K562 (cell line): ENCODE results near the gene PRXL2B. TPM values are rescaled to one million over a fixed set of nuclear protein-coding genes. Genes with fewer than 3 reads are reported as not detected.

Experiments
- ATAC-seq: fragments of 200-7000 bp; cut with Tn5 transposase; 3 replicates; pipeline ENCODE4 v1.9.1; 2020; ENCODE audit warnings: moderate library complexity
- BruUV-seq: library from RNA; stranded (reverse); fragments of 400-500 nt; replicated peaks from 2 replicates; lab custom pipeline; 2021; lab: Mats Ljungman, UMichigan
- CTCF ChIA-PET: fragments of 300-600 bp; formaldehyde crosslinking; extraction: SDS; loops from one replicate; lab custom pipeline; 2021; ENCODE audit warnings: low intra/inter-chr PET ratio; lab: Yijun Ruan, JAX
- POLR2A ChIA-PET: fragments of 300-600, 350-650 bp; sonication (Branson Sonifier 250); formaldehyde crosslinking; extraction: SDS; loops from one replicate; lab custom pipeline; 2021; ENCODE audit warnings: antibody characterized with exemption, inconsistent platforms; lab: Yijun Ruan, JAX
- DNase-seq, 4 experiments: peaks; one replicate each; pipeline versions ENCODE4 v3.0.0 to v3.0.0-alpha.2; 2011 to 2018; ENCODE audit warnings: low spot score in 3 of 4, mixed read lengths in 3 of 4; ENCODE audit errors: extremely low read depth in 1 of 4
- FAIRE-seq: peaks from 2 replicates; lab custom pipeline; 2011; peaks lifted over from hg19 to GRCh38; lab: Jason Lieb, UNC
- H2AFZ ChIP-seq: 2 replicates; pipeline ENCODE4 v1.6.0; 2011; ENCODE audit warnings: low read depth, low read length, control low read depth, inconsistent platforms
- H3K27ac ChIP-seq: fragments of 200-600 bp; 3 replicates; pipeline ENCODE4 v1.8.0; 2011; ENCODE audit warnings: low read depth, mild to moderate bottlenecking, control low read depth, inconsistent platforms, low read length, moderate library complexity, mixed read lengths; ENCODE audit errors: extremely low read depth
- H3K27me3 ChIP-seq, 2 experiments: fragments of 300-600 bp in 1 of 2; 2 replicates in 1 of 2; 3 replicates in 1 of 2; pipeline versions ENCODE4 v1.6.0 to v1.8.0; 2011; ENCODE audit warnings: inconsistent platforms in 2 of 2, low read length in 2 of 2, mild to moderate bottlenecking in 1 of 2, mixed read lengths in 1 of 2, moderate library complexity in 1 of 2; ENCODE audit not compliant: control insufficient read depth in 2 of 2, insufficient read depth in 2 of 2
- H3K36me3 ChIP-seq: fragments of 300-600 bp; 3 replicates; pipeline ENCODE4 v1.8.0; 2011; ENCODE audit warnings: mild to moderate bottlenecking, low read length, inconsistent platforms; ENCODE audit not compliant: control insufficient read depth, insufficient read depth
- H3K4me1 ChIP-seq, 2 experiments: fragments of 200-600 bp in 1 of 2; replicated peaks in 1 of 2; 2 replicates in 1 of 2; 3 replicates in 1 of 2; pipeline versions ENCODE4 v1.5.1 to v1.8.0; 2011; ENCODE audit warnings: inconsistent platforms in 2 of 2, low read length in 2 of 2, mild to moderate bottlenecking in 1 of 2, mixed read lengths in 1 of 2, moderate library complexity in 1 of 2; ENCODE audit not compliant: control insufficient read depth in 2 of 2, insufficient read depth in 2 of 2
- H3K4me2 ChIP-seq: 2 replicates; pipeline ENCODE4 v1.6.1; 2011; ENCODE audit warnings: low read length, control low read depth, inconsistent platforms, mixed read lengths; ENCODE audit not compliant: insufficient read depth
- H3K4me3 ChIP-seq: fragments of 200-600 bp; sonication (generic), shearing (Covaris generic); 2 replicates; pipeline ENCODE4 v1.5.1; 2016; ENCODE audit warnings: control low read depth, inconsistent platforms
- H3K79me2 ChIP-seq: fragments of 200-600 bp; 3 replicates; pipeline ENCODE4 v1.8.0; 2011; ENCODE audit warnings: low read length, inconsistent platforms; ENCODE audit not compliant: control insufficient read depth, insufficient read depth
- H3K9ac ChIP-seq, 2 experiments: 2 replicates each; pipeline versions ENCODE4 v1.6.0 to v1.6.1; 2011; ENCODE audit warnings: low read depth in 2 of 2, low read length in 2 of 2, control low read depth in 1 of 2, inconsistent platforms in 1 of 2, mild to moderate bottlenecking in 1 of 2, mixed read lengths in 1 of 2; ENCODE audit not compliant: insufficient read depth in 1 of 2
- H3K9me1 ChIP-seq: one replicate; pipeline ENCODE4 v1.6.0; 2011; ENCODE audit warnings: inconsistent platforms, mild to moderate bottlenecking, low read length, moderate library complexity; ENCODE audit not compliant: control insufficient read depth, insufficient read depth
- H3K9me3 ChIP-seq: replicated peaks from 2 replicates; pipeline ENCODE4 v1.5.1; 2011; ENCODE audit warnings: low read depth, low read length, inconsistent platforms; ENCODE audit not compliant: control insufficient read depth, insufficient read depth
- H4K20me1 ChIP-seq: replicated peaks from 2 replicates; pipeline ENCODE4 v1.6.1; 2011; ENCODE audit warnings: low read length, inconsistent platforms, mixed read lengths; ENCODE audit not compliant: control insufficient read depth, insufficient read depth
- DLX4 ChIP-seq: fragments of 250-450 bp; sonication (Bioruptor Pico); IDR thresholded peaks from 2 replicates; pipeline ENCODE4 v1.6.1; 2021; ENCODE audit warnings: mild to moderate bottlenecking
- FIP1L1 ChIP-seq: fragments of 200-400 bp; formaldehyde crosslinking; IDR thresholded peaks from 2 replicates; pipeline ENCODE4 v1.6.1; 2018; ENCODE audit warnings: mild to moderate bottlenecking, low read depth, low read length; ENCODE audit not compliant: poor library complexity, severe bottlenecking
- GABPB2 ChIP-seq: fragments of 250-450 bp; sonication (Bioruptor Pico); conservative IDR thresholded peaks from 2 replicates; pipeline ENCODE4 v1.5.1; 2021; ENCODE audit warnings: mild to moderate bottlenecking
- HCFC1 ChIP-seq: IDR thresholded peaks from 2 replicates; pipeline ENCODE4 v1.6.1; 2012; ENCODE audit warnings: low read depth, low read length, improper control_type of control experiment
- JUN ChIP-seq, 2 experiments: sonication (generic) in 1 of 2; formaldehyde crosslinking in 1 of 2; IDR thresholded peaks; 2 replicates each; pipeline versions ENCODE4 v1.6.1 to v1.8.0; 2012 to 2022; ENCODE audit warnings: borderline replicate concordance in 2 of 2, mild to moderate bottlenecking in 2 of 2, improper control_type of control experiment in 1 of 2, low read depth in 1 of 2, low read length in 1 of 2, missing genetic modification reagents in 1 of 2
- MCM2 ChIP-seq: fragments of 450-650 bp; IDR thresholded peaks from 2 replicates; pipeline ENCODE4 v1.6.1; 2017; ENCODE audit warnings: low read depth, mild to moderate bottlenecking
- NEUROD1 ChIP-seq: fragments of 150-350 bp; IDR thresholded peaks from 2 replicates; pipeline ENCODE4 v1.6.1; 2014; ENCODE audit warnings: borderline replicate concordance, low read length, low read depth; ENCODE audit not compliant: partially characterized antibody
- NKRF ChIP-seq: fragments of 450-650 bp; IDR thresholded peaks from 2 replicates; pipeline ENCODE4 v1.6.1; 2016; ENCODE audit warnings: borderline replicate concordance
- PHF8 ChIP-seq: fragments of 200-600 bp; sonication (generic); IDR thresholded peaks from 2 replicates; pipeline ENCODE4 v1.6.1; 2012; ENCODE audit warnings: mixed run types, mild to moderate bottlenecking, inconsistent platforms, low read length, moderate library complexity, borderline replicate concordance
- SMARCC2 ChIP-seq: fragments of 450-650 bp; IDR thresholded peaks from 2 replicates; pipeline ENCODE4 v1.6.1; 2017; ENCODE audit warnings: antibody characterized with exemption, moderate library complexity, mild to moderate bottlenecking, low read depth
- XRCC3 ChIP-seq: fragments of 450-650 bp; IDR thresholded peaks from 2 replicates; pipeline ENCODE4 v1.6.1; 2017; ENCODE audit warnings: mild to moderate bottlenecking, moderate library complexity
- ZBTB43 ChIP-seq: sonication (generic); formaldehyde crosslinking; IDR thresholded peaks from 2 replicates; pipeline ENCODE4 v1.8.0; 2023; ENCODE audit warnings: mild to moderate bottlenecking, missing genetic modification reagents
- ZBTB8A ChIP-seq: fragments of 450-650 bp; IDR thresholded peaks from 2 replicates; pipeline ENCODE4 v1.6.1; 2018; ENCODE audit warnings: mild to moderate bottlenecking, moderate library complexity; ENCODE audit not compliant: partially characterized antibody
- ZNF12 ChIP-seq: sonication (generic); formaldehyde crosslinking; IDR thresholded peaks from 2 replicates; pipeline ENCODE4 v1.4.0; 2020; ENCODE audit warnings: mild to moderate bottlenecking, missing genetic modification reagents
- ZNF174 ChIP-seq: fragments of 250-450 bp; sonication (Bioruptor Pico); IDR thresholded peaks from 2 replicates; pipeline ENCODE4 v1.4.0; 2020; ENCODE audit warnings: mild to moderate bottlenecking
- ZNF561 ChIP-seq: fragments of 450-650 bp; formaldehyde crosslinking; conservative IDR thresholded peaks from 2 replicates; pipeline ENCODE4 v1.4.0; 2020; ENCODE audit warnings: mild to moderate bottlenecking, moderate library complexity
- ZNF707 ChIP-seq: fragments of 250-450 bp; sonication (Bioruptor Pico); conservative IDR thresholded peaks from 2 replicates; pipeline ENCODE4 v1.8.0; 2022; ENCODE audit warnings: inconsistent platforms, mild to moderate bottlenecking, moderate library complexity
- ZNF77 ChIP-seq: fragments of 250-450 bp; sonication (Bioruptor Pico); IDR thresholded peaks from 2 replicates; pipeline ENCODE4 v1.5.0; 2020
- WGBS: fragments of 100-300 bp; shearing (Covaris generic); methylation state at CpG from one replicate; pipeline ENCODE4 v1.1.6; 2016; ENCODE audit warnings: low coverage, mixed read lengths; ENCODE audit not compliant: insufficient coverage; ENCODE audit errors: missing lambda C conversion rate; 5-methylcytosine and 5-hydroxymethylcytosine counted together
- in situ Hi-C: fragments of 300-500 bp; cut with MboI; formaldehyde crosslinking; loops from 4 replicates; pipeline ENCODE4 v1.15.0; 2018; ENCODE audit warnings: inconsistent platforms, mixed read lengths
- intact Hi-C: fragments of 100-400 bp; cut with micrococcal nuclease; formaldehyde crosslinking; loops from 2 replicates; pipeline ENCODE4 v1.14.2; 2022
- polyA plus RNA-seq, 8 experiments: library from polyadenylated mRNA; depleted of rRNA in 4 of 8; stranded (reverse) in 5 of 8; unstranded in 3 of 8; fragments of >200 nt; fragmentation: Nextera tagmentation in 2 of 8; fragmentation: Illumina TruSeq in 1 of 8; extraction: Ambion mirVana in 2 of 8; extraction: Trizol in 1 of 8; gene quantifications; 2 replicates each; pipeline versions ENCODE4 v1.2.1 to v1.2.3, GENCODE V29; 2011 to 2014; ENCODE audit warnings: inconsistent platforms in 1 of 8, missing spikeins in 1 of 8
- total RNA-seq, 7 experiments: library from RNA; depleted of rRNA in 6 of 7; stranded (reverse); fragments of >200 nt in 6 of 7; fragmentation: Illumina TruSeq in 2 of 7; extraction: Trizol in 2 of 7; gene quantifications; 2 replicates each; pipeline versions ENCODE4 v1.2.1 to v1.2.3, GENCODE V29; 2011 to 2021; ENCODE audit warnings: low replicate concordance in 1 of 7

PRXL2B gene
- total and polyA plus RNA-seq, 9 of the 15 experiments (the other 6 are each of a cell fraction or from before 2014, with no cell fraction given), result 0.99 to 25.3 (median 11.8) TPM

- DNase-seq, result no peak
- ATAC-seq, result no peak
- POLR2A ChIA-PET, result interaction anchor here (1.0 kb wide), 1 partner anchor 18 kb away, joined by 4 read pairs; no protein-coding TSS in a partner anchor
- Histone ChIP-seq H3K27me3 (peaks cover 30 to 52% of the 10 kb centered on the region in 2 experiments; a peak in 4 of 5 replicates), H3K27ac (no peak overlapping the region), H3K9ac (no peak overlapping the region; a peak in 1 of 4 replicates), H3K9me1 (no peaks in the 10 kb centered on the region), H3K4me2 (no peak overlapping the region), H3K4me1 (peaks cover 0 to 30% of the 10 kb centered on the region in 2 experiments; a peak in 2 of 5 replicates), H3K4me3 (no peak overlapping the region), H4K20me1 (0 out of 2 replicates have a peak, but pooled peaks cover 9% of the 10 kb centered on the region), H3K9me3 (no peaks in the 10 kb centered on the region), H3K36me3 (no peaks in the 10 kb centered on the region), H3K79me2 (no peaks in the 10 kb centered on the region), H2AFZ (no peak overlapping the region)
- 4% methylated on average over 18 of the region's 19 CpGs for WGBS
- intact Hi-C loops (no loop called here), in situ Hi-C loops (no loop called here)
- FAIRE-seq, result no peak
- BruUV-seq, result no TSS peak
- TF ChIP-seq ZNF77 (CRISPR knock-in tag) (no peak), ZNF561 (CRISPR knock-in tag) (no peak), ZNF174 (CRISPR knock-in tag) (no peak), DLX4 (CRISPR knock-in tag) (no peak), NKRF (no peak), XRCC3 (no peak), ZBTB43 (no peak), SMARCC2 (no peak), ZNF12 (no peak), PHF8 (no peak), ZNF707 (CRISPR knock-in tag) (no peak), JUN (IDR thresholded peaks at IDR 0.05; ENCODE audit: borderline replicate concordance, low read depth, low read length) (no peak), JUN (CRISPR knock-in tag; IDR thresholded peaks at IDR 0.05; ENCODE audit: borderline replicate concordance) (no peak), GABPB2 (no peak), ZBTB8A (no peak), MCM2 (no peak), NEUROD1 (no peak), FIP1L1 (no peak), HCFC1 (no peak)
- CTCF ChIA-PET, result no interaction called here
Measured at GRCh38 chr1:2604156-2604843, 17.7 kb downstream of the PRXL2B start.
